HL-60 (cell line): ENCODE results near the gene WNT7B.

Experiments
- CTCF ChIP-seq: IDR thresholded peaks from one replicate; pipeline ENCODE4 v1.5.1; 2011; ENCODE audit warnings: low read length, control low read depth, inconsistent platforms; ENCODE audit not compliant: insufficient read depth
- GABPA ChIP-seq: IDR thresholded peaks from 2 replicates; pipeline ENCODE4 v1.6.1; 2012; ENCODE audit warnings: low read depth

- TF ChIP-seq CTCF (no peak), GABPA (no peak)
Observed at GRCh38 chr22:45927059-45927458, 49.9 kb downstream of the WNT7B start.
